ENCODE data around the gene TIAL1.
"Not testable (repeated sequence)": the region's sequence is repeated elsewhere in the genome, so short reads cannot be mapped to it uniquely, and the experiment has no call there.

The TIAL1 gene

DNA sequence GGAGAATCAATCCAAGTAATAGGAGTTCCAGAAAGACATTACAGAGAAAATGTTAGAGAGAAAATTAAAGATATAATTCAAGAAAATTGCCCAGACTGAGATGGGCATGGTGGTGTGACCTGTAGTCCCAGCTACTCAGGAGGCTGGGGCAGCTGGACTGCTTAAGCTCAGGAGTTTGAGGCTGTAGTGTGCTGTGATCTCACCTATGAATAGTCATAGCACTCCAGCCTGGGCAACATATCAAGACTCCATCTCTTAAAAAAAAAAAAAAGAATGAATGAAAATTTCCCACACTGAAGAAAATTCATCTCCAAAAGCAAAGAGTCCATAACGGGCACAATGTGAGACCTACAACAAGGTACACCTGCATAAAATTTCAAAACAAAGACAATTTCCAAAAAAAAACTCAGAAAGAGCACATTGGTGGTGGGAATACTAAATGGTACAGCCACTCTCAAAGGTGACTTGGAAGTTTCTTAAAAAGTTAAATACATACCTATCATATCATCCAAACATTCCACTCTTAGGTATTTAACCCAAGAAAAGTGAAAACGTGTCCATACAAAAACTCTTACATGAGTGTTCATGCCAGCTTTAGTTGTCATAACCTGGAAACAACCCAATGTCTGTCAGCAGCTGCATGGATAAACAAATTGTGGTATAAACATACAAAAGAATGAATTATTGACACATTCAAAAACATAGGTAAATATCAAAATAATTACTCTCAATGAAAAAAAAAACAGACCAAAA lies 47.3 kb downstream of the TIAL1 start:
- DNase-seq (ENCODE audit: low read depth): no peak

DNA sequence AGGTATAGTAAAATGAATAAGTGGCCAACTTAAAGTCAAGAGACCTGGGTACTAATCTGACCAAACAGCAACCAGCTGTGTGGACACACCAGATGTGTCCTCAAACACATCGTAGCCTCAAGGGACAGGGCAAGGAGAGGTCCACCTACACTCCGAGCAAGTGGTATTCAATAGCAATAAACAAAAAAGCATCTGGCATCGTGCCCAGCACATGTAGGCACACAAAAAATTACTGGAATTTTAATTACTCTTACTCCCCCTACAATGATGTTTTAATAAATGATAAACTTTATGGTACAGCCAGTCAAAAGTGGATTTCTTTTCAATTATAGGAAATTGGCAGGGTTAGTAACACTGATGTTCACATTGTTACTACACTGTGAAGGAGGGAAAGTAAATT lies 50.8 kb downstream of the TIAL1 start:
- DNase-seq (ENCODE audit: low read depth): no peak

DNA sequence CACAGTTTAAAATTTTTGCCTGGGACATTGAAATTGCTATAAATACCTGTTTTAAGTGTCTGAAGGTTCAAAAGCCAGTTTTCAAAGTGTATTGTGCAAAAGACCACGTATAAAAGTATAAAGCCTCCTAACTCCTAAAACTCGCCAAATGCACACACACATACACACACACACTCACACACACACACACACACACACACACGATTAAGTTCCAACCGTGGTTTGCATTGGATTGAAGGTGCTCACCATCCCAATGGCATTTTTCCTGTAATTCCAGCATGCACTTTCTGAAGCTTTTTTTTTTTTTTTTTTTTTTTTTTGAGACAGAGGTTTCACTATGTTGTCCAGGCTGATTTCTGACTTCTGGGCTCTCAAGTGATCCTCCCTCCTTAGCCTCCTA lies 51.5 kb downstream of the TIAL1 start:
- no peak for DNase-seq (ENCODE audit: low read depth)

DNA sequence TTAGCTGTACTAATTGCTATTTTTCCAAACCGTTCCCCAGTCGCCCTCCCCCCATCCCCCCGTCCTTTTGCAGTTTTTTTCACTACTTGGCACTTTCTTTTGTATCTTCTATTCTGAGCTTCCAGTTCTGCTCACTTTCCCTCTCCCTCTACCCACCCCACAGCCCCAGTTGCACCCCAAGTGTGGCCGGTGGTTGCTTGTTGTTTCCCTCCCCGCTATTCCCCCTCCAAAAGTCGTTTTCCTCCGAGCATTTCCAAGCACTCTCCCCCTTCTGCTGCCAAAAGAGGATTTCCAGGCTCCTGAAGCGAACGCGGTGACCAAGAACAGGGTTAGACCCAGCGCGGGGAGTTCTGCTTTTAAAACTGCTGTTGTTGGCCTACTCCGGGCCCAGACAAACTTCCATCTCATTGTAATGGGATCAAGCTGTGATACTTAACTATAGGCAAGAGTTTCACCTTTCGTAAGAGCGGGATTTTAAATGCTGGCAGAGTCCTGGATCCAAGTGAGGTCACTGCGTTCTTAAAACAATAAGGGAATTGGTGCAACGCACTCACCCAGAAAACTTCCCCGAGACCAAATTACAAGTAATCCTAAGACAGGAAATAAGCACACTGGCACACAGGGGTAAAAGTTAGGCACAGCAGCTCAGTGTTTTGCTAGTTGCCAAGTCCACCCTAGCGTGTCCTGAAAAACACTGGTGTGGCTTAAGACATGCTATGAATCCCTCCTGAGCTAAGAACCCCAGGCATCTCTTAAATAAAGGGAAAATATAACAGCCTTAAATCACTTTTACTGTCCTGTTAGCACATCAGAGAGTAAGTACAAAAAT lies 52.7 kb downstream of the TIAL1 start:
- no peak for DNase-seq (ENCODE audit: low read depth)

DNA sequence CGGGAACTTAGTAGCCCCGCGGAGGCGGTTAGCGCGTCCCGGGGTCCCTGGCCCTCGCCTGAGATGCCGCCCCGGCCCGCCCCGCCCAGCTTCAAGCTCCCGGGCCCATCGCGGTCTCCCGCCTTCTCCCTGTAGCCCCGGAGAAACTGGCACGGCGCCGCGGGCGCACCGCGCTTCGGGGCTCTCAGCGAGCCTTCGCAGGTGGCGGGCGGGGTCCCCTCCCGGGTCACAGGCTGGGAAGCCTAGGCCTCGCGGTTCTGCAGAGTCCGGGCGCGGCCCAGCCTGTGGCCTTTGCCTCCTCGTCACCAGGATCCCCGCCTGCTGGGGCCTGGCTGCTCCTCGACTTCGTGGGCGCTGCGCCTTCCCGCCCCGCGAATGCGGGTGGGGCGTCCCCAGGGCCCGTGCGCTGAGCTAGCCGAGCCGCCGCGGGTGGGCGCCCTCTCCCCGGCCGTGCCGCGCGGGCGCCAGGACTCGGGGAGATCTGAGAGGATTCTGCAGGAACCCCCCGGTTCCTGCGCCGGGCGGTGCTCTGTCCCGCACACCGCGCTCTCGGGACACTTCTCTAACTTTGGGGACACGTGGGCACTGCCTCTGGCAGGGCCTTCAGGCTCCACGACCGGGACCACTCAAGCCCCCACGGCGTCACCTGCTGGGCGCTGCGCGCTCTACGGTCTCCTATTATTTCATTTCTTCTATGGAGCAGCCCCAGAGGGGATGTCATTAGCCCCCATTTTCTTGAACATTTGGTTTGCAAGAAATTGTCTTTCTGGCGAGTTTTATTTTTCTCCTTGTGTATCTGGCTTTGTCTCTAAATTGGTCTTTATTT lies 53.6 kb downstream of the TIAL1 start:
- peak; percentile 73 for DNase-seq (ENCODE audit: low read depth)

DNA sequence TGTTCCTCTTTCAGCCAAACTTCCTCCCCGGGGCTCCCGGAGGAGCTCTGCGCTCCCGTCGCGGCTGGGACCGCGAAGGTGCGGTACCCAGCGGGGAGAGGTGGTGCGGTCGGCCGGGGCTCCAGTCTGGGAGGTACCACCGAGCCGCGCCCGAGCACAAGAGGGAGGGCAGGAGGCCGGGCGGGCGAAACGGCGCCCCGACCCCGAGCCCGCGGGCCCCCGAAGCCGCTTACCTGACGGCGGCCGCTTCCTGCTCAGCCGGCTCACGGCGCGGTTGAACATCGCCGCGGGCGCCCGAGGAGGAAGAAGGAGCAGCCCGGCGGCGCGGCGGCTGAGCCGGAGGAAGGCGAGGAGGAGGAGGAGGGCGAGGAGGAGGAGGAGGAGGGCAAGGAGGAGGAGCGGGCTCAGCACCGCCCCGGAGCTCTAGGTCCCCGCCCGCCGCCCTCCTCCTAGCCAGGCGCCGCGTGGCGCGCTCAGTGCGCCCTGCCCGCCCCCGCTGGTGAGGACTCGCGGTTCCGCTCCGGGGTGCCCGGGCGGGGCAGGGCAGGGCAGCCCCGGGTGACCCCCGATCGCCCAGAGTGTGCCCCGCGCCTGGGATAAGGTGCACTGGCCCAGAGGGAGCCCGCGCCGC lies 54.3 kb downstream of the TIAL1 start, which contains the start of gene RGS10:
Gene RGS10, minus strand, starts transcription at position 363 of the 631 bp plus-strand sequence. Its CDS starts 81 bp downstream, at position 282.
- peak; percentile 89 for DNase-seq (ENCODE audit: low read depth)

DNA sequence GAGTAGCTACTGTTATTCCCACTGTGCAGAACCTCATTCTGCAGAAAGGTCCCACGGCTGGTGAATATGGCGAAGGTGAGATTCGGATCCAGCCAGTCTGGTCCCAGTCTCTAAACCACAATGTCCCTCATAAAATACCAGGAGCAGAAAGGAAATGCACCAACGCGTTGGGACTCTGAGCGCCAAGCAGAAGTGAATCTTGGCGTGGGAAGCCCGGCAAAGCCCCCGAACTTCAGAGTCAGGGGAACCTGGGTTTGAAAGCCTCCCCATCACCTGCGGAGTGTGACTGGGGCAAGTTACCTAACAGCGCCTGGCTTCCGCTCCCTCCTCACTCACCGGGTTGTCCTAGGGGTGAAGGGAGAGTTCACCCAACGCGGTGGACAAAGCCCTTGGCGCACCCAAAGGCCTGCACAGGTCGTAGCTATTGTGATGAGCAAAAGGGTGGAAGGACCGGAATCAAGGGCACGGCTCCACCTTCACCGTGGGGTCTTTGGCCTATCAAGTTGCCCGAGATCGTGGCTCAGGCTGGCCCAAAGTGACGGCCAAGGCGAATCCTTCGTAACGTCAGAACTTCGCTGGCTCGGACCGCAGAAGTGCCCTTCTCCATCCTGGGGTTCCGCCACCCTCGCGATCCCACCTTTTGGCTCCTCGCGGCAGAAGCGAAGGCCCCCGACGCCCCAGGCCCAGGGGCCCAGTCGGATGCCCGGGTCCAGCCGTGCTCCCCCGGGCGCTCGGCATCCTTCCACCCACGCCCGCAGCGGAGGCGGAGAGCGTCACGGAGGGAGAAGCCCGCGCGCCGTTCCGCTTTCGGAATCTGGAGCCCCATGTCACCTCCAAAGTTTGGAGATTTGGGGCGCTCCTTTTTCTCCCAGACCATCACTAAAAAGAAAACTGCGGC lies 55.1 kb downstream of the TIAL1 start:
- DNase-seq (ENCODE audit: low read depth): peak; percentile 52

DNA sequence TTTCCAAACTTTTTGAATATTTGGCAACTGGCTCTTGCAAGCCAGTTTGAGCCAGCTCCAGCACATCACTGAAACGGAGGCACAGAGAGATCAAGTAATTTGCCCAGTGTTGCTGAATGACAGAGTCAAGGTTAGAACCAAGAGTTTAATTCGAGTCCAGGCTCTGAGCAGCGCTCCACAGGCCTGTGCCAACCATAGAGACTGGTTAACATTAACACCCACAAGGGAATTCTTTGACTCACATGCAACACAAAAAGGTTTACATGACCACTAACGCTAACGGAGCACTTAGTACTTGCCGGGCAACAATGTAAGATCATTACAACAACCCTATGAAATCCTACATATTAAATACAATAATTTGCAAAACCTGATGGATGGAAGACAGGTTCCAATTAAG lies 55.7 kb downstream of the TIAL1 start:
- peak; percentile 65 for DNase-seq (ENCODE audit: low read depth)

DNA sequence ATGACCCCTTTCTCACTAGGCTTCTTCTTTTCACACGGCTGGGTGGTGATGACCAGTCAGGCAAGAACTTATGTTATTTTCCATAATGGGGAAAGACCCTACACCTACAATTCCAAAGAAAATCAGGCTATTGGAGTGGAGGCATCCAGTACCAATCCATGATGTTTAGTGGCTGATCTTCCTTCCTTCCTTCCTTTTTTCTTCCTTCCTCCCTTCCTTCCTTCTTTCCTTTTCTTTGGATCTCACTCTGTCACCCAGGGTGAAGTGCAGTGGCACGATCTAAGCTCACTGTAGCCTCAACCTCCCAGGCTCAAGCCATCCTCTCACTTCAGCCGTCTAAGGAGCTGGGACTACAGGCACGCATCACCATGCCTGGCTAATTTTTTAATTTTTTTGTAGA lies 56.7 kb downstream of the TIAL1 start:
- no peak for DNase-seq (ENCODE audit: low read depth)

DNA sequence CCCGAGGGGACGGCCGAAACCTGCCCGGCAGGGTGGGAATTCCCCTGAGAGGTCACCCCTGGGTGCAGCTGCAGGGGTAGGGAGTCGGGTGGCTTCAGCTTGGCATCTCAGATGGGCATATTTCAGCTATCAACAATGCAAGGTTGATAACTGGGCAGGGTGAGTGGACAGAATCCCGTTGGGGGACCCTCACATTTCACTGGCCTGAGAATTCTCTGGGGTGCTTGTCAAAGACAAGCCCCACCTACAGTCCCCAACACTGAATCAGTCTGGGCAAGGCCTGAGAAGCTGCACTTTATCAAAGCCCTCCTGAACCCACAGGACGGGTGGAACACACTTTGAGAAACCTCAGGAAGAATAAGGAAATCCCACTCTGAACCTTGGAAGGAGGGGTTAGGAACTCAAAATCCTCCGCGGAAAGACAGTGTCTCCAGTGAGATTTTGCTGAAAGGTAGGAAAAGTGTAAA lies 57.4 kb downstream of the TIAL1 start:
- no peak for DNase-seq (ENCODE audit: low read depth)

DNA sequence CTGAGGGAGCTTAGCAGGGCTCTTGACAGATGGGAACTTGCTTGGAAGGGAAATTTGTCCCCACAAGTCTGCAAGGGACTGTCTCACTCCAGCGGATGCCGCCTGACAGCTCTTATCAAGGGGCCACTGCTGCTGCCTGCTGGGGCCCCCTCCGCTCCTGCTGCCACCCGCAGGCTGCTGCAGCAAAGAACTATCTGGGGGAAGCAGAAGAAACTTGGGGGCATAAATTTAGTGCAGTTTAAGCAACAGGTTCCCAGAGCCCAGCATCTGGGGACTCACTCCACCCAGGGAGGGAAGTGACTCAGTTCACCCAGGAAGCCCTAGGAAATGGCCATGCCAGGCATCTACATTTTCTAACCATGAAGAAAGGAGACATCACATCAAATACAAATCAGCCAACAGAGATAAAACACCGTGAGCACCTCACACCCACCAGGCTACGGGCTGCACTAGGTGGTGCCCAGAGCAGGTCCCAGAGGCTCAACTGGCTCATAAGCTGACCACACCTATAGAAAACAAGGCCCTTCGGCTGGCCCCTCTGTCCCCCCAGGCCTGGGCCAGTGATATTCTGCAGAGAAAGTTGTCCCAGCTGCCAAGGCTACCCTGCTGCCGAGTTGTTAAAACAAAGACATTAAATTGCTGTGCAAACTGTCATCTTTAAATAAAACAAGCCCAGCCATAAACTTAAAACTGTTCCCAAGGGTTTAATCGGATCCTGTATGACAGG lies 58.0 kb downstream of the TIAL1 start:
- peak; percentile 67 for DNase-seq (ENCODE audit: low read depth)

DNA sequence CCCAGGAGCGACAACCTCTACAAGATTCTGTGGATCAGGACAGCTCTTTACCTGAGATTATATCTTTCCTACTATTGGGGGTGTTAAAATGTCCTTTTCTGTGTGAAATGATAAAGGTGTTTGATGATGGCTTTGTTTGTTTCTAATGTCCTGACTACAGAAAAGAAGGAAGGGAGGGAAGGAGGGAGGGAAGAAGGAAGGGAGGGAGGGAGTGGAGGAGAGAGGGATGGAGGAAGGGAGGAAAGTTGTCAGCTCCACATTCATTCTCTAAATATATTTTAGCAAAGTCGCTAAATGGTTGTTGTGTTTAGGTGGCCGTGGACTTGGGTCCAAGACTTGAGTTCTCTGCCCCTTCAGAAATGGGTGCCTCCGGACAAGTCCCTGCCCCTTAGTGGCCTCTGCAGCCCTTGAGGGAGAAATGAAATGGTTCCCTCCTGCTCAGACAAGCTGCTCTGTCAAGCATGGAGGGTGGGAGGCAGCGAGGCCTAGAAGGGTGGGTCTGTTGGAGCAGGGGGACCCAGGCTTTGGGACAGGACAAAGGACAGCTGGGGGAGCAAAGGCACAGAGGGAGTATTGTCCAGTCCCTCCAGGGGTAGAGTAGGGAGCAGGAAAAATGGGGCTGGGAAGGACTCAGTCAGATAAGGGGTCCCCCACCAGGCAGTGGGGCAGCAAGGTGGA lies 58.7 kb downstream of the TIAL1 start:
- no peak for DNase-seq (ENCODE audit: low read depth)

DNA sequence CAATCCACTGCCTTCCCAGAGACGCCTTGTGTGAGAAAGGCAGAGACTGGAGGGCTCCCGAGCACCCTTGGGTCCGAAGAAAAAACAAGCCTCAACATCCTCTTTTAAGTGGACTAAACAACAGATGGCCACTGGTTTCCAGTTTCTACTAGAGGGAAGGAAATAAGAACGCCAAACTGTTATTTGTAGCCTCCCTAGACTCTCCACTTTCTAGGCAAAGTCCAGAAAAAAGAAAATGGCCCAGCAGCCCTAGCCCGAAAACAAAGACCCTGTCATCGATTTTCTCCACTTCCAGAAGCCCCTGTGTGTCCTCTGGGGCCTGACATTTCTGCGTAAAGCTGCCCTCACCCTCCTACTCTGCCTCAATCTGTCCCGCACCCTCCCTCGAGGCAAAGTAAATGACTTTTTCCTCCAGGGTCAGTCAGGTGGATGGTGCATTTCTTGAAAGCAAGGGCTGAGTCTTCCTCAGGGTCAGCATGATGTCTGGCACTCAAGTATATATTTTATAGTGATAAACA lies 60.2 kb downstream of the TIAL1 start:
- no peak for DNase-seq (ENCODE audit: low read depth)

DNA sequence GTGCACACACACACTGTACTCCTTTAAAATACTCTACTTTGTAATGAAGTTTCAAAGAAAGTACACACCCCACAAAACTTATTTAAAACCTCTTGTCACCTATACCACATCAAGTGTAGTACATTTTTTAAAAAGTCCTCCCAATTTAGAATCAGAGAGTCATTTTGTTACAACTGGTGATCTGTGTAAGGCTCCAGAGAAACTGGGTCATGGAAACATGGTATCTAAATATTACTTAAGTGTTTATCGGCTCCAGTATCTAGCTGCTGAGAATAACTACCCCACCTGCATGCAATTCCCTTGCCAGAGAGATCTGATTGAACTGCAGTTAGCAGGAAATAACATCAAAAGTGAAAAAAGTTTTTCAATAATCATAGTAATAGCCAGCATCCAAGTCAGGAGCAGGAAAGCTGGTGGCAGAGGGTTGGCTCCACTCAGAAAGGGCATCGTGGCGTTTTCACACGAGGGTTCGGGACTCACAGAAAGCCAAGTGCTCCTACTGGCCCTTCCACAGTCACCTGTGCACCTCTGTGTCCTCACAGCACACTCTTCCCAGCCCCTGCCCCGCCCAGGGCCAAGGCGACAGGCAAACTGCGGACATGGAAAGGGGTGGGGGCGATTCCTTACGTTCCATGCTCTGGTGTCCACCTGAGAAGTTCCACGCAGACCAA lies 60.8 kb downstream of the TIAL1 start:
- no peak for DNase-seq (ENCODE audit: low read depth)

DNA sequence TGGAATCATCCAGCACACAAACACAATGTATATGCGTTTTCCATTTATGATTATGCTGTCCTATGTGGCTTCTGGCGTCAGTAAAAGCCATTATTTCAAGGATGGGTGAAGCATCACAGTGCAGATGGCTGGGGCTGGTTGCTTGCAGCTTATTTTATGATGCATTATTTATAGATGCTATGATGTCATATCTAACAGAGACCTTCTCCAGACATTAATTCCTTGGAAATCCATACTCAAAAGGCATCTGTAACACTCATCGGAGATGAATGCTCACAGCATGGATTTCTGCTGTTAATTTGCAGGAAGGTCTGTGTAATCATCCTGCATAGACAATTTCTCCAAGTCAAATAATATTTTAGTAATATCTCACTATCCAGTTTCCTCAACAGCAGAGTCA lies 61.5 kb downstream of the TIAL1 start:
- DNase-seq (ENCODE audit: low read depth): no peak

DNA sequence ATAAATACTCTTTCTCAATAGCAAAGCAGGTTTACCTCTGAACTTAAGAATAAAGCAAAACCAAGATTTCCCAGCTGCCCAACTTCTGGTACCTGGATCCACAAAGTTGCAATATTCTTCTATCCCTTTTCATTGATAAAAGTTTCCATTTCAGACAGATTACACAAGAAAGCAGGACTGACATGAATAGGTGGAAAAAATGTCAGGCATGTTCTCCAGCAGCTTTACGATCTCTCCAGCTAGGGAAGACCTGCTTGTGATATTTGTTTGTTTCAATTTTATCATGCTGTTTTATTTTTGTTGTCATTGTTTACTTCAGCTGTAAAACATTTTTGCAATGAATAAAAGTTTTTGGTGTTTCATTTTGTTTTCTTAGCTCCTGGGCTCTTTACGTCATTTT lies 63.3 kb downstream of the TIAL1 start:
- DNase-seq (ENCODE audit: low read depth): no peak

DNA sequence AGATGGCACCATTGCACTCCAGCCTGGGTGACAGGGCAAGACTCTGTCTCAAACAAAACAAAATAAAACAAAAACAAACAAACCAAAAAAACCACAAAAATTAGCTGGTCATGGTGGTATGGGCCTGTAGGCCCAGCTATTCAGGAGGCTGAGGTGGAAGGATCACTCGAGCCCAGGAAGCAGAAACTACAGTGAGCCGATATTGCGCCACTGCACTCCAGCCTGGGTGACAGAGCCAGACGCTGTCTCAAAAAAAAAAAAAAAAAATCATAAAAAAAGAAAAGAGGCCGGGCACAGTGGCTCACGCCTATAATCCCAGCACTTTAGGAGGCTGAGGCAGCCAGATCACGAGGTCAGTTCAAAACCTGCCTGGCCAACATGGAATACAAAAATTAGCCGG lies 64.0 kb downstream of the TIAL1 start:
- not testable (repeated sequence) for DNase-seq (ENCODE audit: low read depth)

DNA sequence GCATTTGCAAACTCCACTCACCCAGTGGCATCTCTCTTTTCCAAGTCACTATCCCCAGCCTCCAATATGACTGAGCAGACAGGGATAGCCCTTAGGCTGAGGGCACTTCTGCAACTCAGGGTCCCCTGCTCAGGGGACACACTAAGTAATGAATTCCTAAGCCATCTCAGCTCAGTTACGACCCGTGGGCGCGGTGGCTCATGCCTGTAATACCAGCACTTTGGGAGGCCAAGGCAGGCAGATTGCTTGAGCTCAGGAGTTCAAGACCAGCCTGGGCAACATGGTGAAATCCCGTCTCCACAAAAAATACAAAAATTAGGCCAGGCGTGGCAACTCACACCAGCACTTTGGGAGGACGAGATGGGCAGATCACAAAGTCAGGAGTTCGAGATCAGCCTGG lies 64.5 kb downstream of the TIAL1 start:
- not testable (repeated sequence) for DNase-seq (ENCODE audit: low read depth)

DNA sequence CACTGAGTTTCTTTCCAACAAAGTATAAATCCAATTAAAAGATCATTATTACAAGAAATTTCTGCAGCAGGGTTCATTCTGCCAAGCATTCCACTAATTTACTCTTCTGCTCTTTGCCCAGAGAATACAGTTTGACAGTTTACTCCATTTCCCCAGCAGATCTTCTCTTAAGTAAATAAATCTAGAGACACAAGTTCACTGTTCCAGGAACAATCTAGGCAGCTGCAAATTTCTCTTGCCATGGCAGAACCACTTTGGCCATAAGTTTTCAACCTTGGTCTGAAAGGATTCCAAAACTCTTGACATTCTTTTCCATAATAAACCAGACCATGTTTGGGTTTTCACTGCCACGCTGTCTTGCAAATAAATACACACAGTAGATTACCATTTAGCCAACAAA lies 65.7 kb downstream of the TIAL1 start:
- DNase-seq (ENCODE audit: low read depth): no peak
